CD4-positive, alpha-beta T cell treated with Interleukin-17A for 1 hour (primary cell): ENCODE data around the gene SNX8.

Source experiments
- DNase-seq: peaks from one replicate; pipeline ENCODE4 v3.0.0-alpha.2; 2020

Gene SNX8

DNA sequence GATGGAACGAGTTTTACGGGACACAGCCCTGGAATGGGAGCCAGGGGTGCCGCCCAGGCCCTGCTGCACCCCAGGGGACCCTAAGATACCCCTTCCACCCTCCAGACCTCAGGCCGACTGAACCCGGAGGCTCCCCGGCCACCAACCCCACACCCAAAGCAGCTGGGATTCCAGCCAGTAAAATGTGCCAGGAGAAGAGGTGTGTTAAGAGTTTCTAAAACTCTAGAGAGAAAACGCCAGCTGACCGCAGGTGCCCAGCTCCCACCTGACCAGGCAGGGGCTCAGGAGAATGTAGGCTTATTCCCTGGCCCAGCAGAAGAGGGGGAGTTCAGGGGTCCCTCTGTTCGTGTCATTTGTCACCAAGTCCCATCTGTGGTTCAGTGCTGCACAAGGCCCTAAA, 54.8 kb downstream of the SNX8 start:
- no peak for DNase-seq

DNA sequence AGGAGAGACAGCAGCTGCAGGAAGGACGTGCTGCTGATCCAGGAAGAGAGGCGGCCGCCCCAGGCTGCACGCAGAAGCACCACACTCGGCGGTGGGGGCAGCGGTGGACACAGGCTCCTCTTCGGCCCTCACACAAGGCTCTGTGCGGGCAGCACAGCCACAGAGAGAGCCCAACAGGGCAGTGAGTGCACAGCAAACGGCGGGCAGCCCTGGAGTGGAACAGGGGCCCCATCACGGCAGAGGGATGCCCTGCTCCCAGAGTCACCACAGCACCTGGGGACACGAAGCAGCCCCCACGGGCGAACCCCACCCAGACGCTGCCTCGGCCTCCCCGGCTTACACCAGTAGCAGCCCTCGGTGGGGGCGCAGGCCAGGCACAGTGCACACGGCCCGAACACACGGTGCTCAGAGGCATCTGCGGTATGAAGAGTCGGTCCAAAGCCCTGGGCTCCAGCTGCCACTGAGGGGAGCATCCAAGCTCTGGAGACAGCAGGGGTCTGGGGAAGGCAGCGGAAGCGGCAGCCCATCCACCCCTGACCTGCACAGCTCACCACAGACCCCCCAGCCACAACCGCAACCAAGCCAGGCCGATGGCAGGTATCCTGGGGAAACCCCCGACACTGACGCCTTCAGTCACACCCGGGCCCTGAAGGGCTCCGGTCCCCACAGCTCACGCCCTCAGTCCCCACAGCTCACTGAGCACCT, 55.4 kb downstream of the SNX8 start:
- peak; percentile 6 for DNase-seq

DNA sequence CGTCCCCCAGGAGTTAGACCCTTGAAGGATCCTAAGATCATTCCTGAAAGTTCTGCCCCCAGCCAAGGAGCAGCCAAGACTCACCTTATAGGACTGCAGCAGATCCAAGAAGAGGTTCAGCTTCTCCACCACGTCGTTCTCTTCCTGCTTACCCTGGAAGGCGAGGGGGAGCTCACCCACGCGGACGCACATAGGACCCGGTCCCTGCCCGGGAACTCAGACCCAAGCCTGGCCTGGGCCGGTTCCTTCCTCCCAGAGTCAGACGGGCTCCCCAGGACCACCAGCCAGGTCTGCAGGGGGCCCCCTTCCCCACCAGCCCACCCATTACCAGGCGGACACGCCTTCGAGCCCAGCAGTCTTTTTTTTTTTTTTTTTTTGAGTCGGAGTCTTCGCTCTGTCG, 56.6 kb downstream of the SNX8 start:
- no peak for DNase-seq

GRCh38 chr7:2257046-2257551, 57.1 kb downstream of the SNX8 start:
- no peak for DNase-seq

GRCh38 chr7:2256306-2257045, 57.8 kb downstream of the SNX8 start:
- no peak for DNase-seq

DNA sequence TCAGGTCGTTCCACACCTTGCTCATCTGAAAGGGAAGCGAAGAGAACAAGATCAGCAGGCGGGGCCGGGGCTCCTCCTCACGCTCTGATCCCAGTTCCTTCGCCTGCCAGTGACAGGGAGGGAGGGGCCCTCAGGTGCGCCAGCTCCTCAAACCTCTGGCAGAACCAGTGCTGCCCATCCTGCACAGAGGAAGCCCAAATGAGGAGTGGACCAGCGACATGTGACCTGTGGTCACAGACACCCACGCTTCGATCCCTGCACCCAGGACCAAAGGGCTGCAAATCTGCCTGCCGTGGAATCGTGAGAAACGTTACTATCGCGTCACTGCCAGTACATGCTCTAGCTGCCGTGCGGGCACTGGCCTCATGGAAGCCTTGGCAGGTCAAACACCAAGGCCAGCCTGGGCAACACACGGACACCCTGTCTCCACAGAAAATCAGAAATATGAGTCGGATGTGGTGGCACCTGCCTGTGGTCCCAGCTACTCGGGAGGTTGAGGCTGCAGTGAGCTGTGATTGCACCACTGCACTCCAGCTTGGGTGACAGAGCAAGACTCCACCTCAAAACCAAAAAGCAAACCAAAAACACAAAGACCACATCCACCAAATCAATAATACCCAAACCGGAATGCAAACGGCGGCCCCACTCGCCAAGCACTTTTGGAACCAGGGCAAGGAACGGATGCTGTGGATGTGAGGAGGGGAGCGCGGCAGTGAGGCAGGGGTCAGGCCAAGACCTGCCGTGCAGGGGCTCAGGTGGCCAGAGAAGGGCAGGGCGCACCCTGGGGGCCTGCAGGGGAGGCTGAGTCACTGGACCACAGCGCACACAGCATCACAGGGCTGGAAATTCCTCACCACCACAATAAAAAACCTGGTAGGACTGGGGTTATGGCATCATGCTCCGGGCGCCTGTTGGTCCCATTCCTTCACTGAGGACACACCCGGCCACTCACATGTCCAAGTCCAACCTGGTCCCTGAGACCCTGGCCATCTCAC, 58.8 kb downstream of the SNX8 start:
- DNase-seq = no peak

DNA sequence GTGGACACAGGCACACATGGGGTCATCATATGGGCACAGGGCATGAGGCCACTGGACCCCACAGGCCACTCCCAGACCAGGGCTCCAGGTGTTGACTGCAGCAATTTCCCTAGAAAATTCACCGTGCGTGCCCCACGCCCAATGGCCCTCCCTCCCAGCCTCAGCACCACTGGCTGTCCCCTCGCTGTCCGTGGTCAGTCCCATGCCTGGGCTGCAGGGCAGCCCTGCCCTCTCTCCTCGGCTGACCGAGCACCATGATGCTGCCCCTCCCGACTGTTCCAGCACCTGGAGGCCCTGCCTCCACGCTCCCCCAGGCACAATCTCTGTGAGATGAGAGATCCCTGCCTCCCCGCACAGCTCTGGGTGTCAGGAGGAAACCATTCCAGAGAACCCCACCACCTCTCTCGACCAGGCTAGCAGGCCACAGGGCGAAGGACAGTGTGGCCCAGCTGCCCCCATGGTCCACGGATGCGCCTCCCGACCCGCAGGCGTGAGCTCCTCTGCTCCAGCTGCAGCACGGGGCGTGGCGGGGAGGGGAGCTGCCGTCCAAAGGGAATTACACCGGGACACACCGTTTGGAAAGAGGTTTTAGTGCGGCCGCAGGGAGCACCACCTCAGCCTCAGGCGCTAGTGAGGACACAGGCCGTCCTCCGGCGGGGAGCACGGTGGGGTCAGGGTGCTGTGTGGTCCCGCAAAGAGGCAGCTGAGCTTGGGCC, 59.7 kb downstream of the SNX8 start:
- no peak for DNase-seq

DNA sequence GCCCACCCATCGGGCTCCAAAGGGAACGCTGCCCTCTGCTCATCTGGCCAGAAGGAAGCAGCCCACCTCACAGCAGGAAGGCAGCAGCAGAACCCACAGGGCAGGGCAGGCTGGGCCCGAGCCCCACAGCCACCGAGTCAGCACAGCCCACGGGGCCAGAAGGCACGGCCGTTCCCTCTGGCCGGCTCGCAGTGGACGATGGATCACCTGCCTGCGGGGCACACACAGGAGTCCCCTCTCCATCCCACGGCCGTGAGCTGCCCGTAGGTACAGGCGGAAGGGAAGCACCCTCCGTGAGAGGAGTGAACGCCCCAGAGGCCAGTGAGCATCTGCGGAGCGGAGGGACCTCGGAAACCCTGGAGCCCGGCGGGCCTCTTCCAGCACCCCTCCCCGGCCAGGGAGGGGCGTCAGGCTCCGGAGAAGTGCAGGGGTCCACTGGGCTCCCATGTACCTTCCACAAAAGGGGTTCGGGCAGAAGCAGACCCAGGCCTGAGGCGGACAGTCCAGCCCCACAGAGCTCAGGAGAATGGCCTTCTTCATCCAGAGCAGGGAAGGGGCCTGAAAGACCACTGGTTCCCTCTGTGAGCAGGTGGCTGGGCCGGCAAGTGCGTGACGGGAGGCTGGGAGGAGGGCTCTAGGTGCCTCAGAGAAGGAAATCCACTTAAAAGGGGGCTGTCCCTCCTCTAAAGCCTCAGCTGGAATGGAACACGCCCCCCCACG, 60.6 kb downstream of the SNX8 start:
- no peak for DNase-seq

DNA sequence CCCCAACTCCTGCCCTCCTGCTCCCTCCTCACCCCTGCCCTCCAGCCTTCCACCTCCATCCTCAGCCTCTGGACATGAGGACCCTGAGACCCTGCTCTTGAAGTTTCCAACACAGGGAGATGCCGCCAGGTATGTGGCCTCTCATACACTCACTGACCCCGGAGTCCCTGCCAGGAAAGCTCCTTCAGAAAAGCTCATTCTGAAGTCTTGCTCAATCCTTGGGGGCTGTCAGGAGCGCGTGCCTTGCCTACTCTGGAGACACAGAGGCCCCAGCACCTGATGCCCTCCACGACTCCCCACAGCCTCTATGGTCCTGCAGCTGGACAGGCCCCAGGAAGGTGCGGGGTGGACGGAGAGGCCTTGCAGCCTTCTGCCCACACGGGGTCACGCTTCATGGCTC, 61.2 kb downstream of the SNX8 start:
- DNase-seq = no peak

- DNase-seq = no peak
These were observed 62.1 kb downstream of the SNX8 start for GRCh38 chr7:2251841-2252771.

GRCh38 chr7:2251381-2251780, 62.9 kb downstream of the SNX8 start:
- no peak for DNase-seq

DNA sequence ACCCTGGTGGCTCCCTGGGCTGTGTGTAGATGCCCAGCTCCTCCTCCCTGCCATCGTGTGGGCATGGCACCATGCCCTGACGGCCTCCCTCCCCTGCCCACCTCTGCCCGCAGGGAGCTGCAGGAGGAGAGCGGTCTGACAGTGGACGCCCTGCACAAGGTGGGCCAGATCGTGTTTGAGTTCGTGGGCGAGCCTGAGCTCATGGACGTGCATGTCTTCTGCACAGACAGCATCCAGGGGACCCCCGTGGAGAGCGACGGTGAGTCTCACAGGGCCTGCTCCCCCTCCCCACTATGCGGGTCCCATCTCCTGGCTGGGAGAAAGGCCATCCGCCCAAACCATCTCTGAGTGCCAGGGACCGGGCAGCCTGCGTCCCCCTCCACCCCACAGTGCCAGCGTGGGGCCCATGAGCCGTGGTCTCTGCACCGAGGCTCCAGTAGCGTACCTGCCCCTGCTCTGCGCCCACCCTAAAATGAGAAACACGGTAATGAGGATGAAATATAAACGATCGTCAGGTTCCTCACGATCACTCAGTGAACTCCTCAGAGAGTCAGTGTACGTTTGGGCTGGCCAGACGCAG, 64.4 kb downstream of the SNX8 start:
- no peak for DNase-seq

DNA sequence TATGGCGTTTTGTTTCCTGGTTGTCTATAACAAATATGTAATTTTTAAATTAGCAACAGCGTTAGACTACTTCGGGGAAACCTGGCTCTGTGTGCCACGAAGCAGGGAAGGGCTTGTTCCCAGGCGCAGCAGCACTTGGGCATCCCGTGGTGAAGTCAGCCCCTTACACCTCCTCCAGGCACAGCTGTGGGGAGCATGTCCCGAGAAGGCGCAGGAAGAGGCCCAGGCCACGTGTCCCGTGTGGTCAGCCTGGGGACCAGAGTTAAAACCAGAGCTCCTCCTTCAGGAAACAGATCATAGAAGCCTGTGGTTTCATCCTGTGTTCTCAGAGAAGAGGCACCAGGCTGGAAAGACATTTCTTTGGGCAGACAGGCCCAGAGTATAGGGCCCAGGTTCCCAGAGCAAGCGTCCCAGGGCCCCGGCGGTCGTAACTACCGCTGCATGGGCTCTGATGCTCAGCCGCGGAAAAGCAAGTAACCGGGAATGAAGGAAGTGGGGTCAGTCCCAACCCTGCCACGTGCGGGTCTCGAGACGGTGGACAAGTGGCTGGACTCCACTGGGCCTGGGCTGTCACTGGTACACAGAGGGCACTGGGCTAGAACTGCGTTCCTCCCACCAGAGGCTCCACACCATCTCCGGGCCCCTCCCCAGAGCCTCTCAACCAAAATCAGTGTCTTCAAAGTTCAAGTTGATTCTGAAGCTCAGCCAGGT, 65.1 kb downstream of the SNX8 start:
- DNase-seq = peak; percentile 16

DNA sequence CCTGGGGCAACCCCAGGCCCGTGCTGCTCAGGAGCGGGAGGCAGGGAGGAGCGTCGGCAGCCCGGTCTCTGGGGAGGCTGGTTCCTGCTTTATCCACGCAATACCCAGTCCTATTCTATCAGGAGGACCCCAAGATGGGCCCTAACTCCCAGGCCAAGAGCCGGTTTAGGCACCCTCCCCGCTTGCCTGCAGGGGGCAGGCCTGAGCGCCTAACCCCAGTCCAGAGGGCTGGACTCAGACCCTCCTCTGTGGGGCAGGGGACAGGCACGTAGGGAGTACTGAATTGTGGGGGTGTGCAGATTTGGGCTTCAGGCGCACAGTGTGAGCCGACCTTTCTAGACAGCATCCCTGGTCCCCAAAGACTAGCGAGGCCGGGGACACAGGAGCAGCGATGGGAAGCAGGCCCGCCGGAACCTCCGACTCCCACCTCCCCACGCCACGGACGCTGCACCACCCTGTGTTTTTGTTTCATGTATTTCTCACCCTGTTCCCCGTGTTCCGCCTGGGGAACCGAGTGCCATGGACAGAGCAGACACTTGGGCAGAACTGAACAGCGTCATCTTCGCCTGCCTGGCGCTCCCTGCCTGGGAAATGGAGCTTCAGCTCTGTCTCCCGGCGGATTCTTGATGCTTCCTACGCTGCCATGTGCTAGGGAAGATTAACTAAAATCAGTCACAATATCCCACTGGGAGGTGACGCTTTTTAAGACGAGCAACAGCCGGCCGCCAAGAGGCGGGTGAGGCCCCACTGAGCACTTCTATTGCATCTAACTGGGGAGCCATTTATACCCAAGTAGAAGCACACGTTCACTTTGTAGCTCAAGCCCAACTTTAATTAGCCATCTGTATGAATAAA, 66.9 kb downstream of the SNX8 start:
- no peak for DNase-seq

- no peak for DNase-seq
These were observed 68.2 kb downstream of the SNX8 start for GRCh38 chr7:2245883-2246675.

DNA sequence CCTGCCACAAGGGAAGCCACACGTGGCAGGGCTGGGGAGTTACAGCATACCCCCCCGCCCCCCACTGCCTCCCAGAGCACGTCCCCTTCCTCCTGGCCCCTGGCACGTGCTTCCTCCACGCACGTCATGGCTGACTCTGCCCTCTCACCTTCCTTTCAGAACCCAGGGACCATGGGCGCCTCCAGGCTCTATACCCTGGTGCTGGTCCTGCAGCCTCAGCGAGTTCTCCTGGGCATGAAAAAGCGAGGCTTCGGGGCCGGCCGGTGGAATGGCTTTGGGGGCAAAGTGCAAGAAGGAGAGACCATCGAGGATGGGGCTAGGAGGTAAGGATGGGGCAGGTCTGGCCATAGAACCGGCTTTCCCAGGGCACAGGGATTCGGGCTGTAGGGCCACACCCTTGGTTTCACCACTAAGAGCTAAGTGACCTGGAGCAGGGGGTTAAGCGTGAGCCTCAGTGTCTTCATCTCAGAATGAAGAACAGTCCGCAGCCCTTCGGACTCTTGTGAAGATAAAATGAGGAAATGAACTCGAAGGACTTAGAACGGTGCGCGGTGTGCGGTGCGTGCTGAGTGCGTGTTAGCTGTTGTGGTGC, 69.7 kb downstream of the SNX8 start:
- no peak for DNase-seq

- no peak for DNase-seq
These were observed 70.8 kb downstream of the SNX8 start for GRCh38 chr7:2243458-2243857.
